DND-41 (cell line): ENCODE results near the gene KSR1.

Experiments
- ATAC-seq: fragments of 200-7000 bp; cut with Tn5 transposase; 3 replicates; pipeline ENCODE4 v1.9.1; 2021; ENCODE audit warnings: low read depth; ENCODE audit not compliant: insufficient read depth
- DNase-seq: peaks from one replicate; pipeline ENCODE4 v3.0.0-alpha.2; 2020
- H2AFZ ChIP-seq: 2 replicates; pipeline ENCODE4 v1.6.0; 2012; ENCODE audit warnings: low read depth, low read length
- H3K27ac ChIP-seq: 2 replicates; pipeline ENCODE4 v1.5.1; 2012; ENCODE audit warnings: low read length, inconsistent platforms
- H3K27me3 ChIP-seq: fragments of 200-600 bp; sonication (generic); 2 replicates; pipeline ENCODE4 v1.6.0; 2012; ENCODE audit warnings: low read length, mild to moderate bottlenecking, inconsistent platforms; ENCODE audit not compliant: insufficient read depth, poor library complexity
- H3K36me3 ChIP-seq: 2 replicates; pipeline ENCODE4 v1.5.1; 2012; ENCODE audit warnings: low read length, inconsistent platforms; ENCODE audit not compliant: insufficient read depth
- H3K4me1 ChIP-seq: 2 replicates; pipeline ENCODE4 v1.5.1; 2012; ENCODE audit warnings: mild to moderate bottlenecking, low read length; ENCODE audit not compliant: insufficient read depth
- H3K4me2 ChIP-seq: 2 replicates; pipeline ENCODE4 v1.6.0; 2012; ENCODE audit warnings: mild to moderate bottlenecking, moderate library complexity, low read length, inconsistent platforms; ENCODE audit not compliant: insufficient read depth
- H3K4me3 ChIP-seq, 2 experiments: fragments of 200-600 bp in 1 of 2; shearing (Covaris generic) in 1 of 2; 2 replicates each; pipeline ENCODE4 v1.5.1; 2012 to 2016; ENCODE audit warnings: inconsistent platforms in 2 of 2, low read length in 2 of 2, mild to moderate bottlenecking in 2 of 2, low read depth in 1 of 2, moderate library complexity in 1 of 2
- H3K79me2 ChIP-seq: 2 replicates; pipeline ENCODE4 v1.6.0; 2012; ENCODE audit warnings: low read length, inconsistent platforms; ENCODE audit not compliant: insufficient read depth
- H3K9ac ChIP-seq: 2 replicates; pipeline ENCODE4 v1.6.0; 2012; ENCODE audit warnings: low read depth, mild to moderate bottlenecking, inconsistent platforms, low read length, moderate library complexity
- H3K9me3 ChIP-seq: 2 replicates; pipeline ENCODE4 v1.5.1; 2012; ENCODE audit warnings: low read length, moderate library complexity, mild to moderate bottlenecking, inconsistent platforms; ENCODE audit not compliant: insufficient read depth, severe bottlenecking
- H4K20me1 ChIP-seq: 2 replicates; pipeline ENCODE4 v1.6.0; 2012; ENCODE audit warnings: low read length; ENCODE audit not compliant: insufficient read depth
- CTCF ChIP-seq: IDR thresholded peaks from 2 replicates; pipeline ENCODE4 v1.5.1; 2012; ENCODE audit warnings: borderline replicate concordance, low read length, moderate library complexity, mild to moderate bottlenecking; ENCODE audit not compliant: poor library complexity, severe bottlenecking; ENCODE audit errors: extremely low read depth
- EZH2 ChIP-seq: IDR thresholded peaks from 3 replicates; pipeline ENCODE4 v1.6.1; 2012; ENCODE audit warnings: borderline replicate concordance, low read depth, mild to moderate bottlenecking, moderate library complexity, low read length, inconsistent platforms; ENCODE audit not compliant: severe bottlenecking

The KSR1 gene

GRCh38 chr17:27512511-27513346, 56.5 kb downstream of the KSR1 start:
- no peaks in the 10 kb centered on the region for H3K36me3 ChIP-seq
- ATAC-seq: no peak
- H3K9ac ChIP-seq: no peak overlapping the region
- H3K4me1 ChIP-seq: no peaks in the 10 kb centered on the region
- no peak for DNase-seq
- TF ChIP-seq EZH2: no peak
- TF ChIP-seq CTCF: no peak
- no peaks in the 10 kb centered on the region for H3K27me3 ChIP-seq
- H3K9me3 ChIP-seq: no peaks in the 10 kb centered on the region
- no peak overlapping the region for H3K4me3 ChIP-seq
- H3K27ac ChIP-seq: no peak overlapping the region
- no peak overlapping the region for H2AFZ ChIP-seq
- no peaks in the 10 kb centered on the region for H3K79me2 ChIP-seq
- H3K4me2 ChIP-seq: no peak overlapping the region
- 0 out of 2 replicates have a peak, but pooled peaks cover 5% of the 10 kb centered on the region for H4K20me1 ChIP-seq

GRCh38 chr17:27513849-27514248, 57.6 kb downstream of the KSR1 start:
- Histone ChIP-seq H2AFZ (no peak overlapping the region), H3K79me2 (no peaks in the 10 kb centered on the region), H3K4me3 (no peak overlapping the region), H3K27me3 (no peaks in the 10 kb centered on the region), H3K4me1 (no peaks in the 10 kb centered on the region), H3K4me2 (no peak overlapping the region), H3K27ac (no peak overlapping the region), H4K20me1 (no peaks in the 10 kb centered on the region), H3K9ac (no peak overlapping the region), H3K9me3 (no peaks in the 10 kb centered on the region), H3K36me3 (no peaks in the 10 kb centered on the region)
- TF ChIP-seq EZH2 (no peak), CTCF (no peak)
- ATAC-seq (no peak), DNase-seq (no peak)

GRCh38 chr17:27514595-27515413, 58.6 kb downstream of the KSR1 start:
- Histone ChIP-seq H3K4me1 (no peaks in the 10 kb centered on the region), H3K27me3 (no peaks in the 10 kb centered on the region), H3K4me2 (no peak overlapping the region), H3K27ac (no peak overlapping the region), H3K9me3 (no peaks in the 10 kb centered on the region), H3K4me3 (no peak overlapping the region), H3K9ac (no peak overlapping the region), H4K20me1 (no peaks in the 10 kb centered on the region), H3K79me2 (no peaks in the 10 kb centered on the region), H2AFZ (no peak overlapping the region), H3K36me3 (no peaks in the 10 kb centered on the region)
- TF ChIP-seq EZH2 (no peak), CTCF (no peak)
- DNase-seq (no peak), ATAC-seq (no peak)
